Skeletal muscle tissue (tissue), 1 donor: ENCODE measurements around the gene UPK3A. TPM values are rescaled to one million over a fixed set of nuclear protein-coding genes. Genes with fewer than 3 reads are reported as not detected.

Source experiments
- total RNA-seq: library from RNA; depleted of rRNA; stranded (reverse); fragments of >200 nt; gene quantifications from one replicate; pipeline ENCODE4 v1.2.3, GENCODE V29; 2014

The UPK3A gene
- total RNA-seq, 1 donor from 2014 or later, result not detected

Other genes starting within 250 kb of the UPK3A start
- gene NUP50, start 121.0 kb upstream of the UPK3A start, total RNA-seq, result 19.8 TPM
- gene KIAA0930, start 44.1 kb upstream of the UPK3A start, total RNA-seq, result 6.8 TPM
- 17.2 TPM for gene FAM118A, start 25.0 kb downstream of the UPK3A start, total RNA-seq
- gene SMC1B, start 128.7 kb downstream of the UPK3A start, total RNA-seq, result under 0.01 TPM
- 0.52 TPM for gene RIBC2, start 128.7 kb downstream of the UPK3A start, total RNA-seq
- 105 TPM for gene FBLN1, start 217.9 kb downstream of the UPK3A start, total RNA-seq